IMR-90 (cell line): ENCODE measurements around the gene RASSF3. TPM values are rescaled to one million over a fixed set of nuclear protein-coding genes. Genes with fewer than 3 reads are reported as not detected.

Experiments
- ATAC-seq: fragments of 200-7000 bp; cut with Tn5 transposase; 2 replicates; pipeline ENCODE4 v1.9.1; 2020; ENCODE audit warnings: low read depth, mild to moderate bottlenecking, moderate library complexity
- BruUV-seq: library from RNA; stranded (reverse); fragments of 400-500 nt; replicated peaks from 2 replicates; lab custom pipeline; 2021; lab: Mats Ljungman, UMichigan
- CTCF ChIA-PET: fragments of 300-600 bp; formaldehyde crosslinking; extraction: SDS; loops from one replicate; lab custom pipeline; 2021; ENCODE audit warnings: antibody characterized with exemption; lab: Yijun Ruan, JAX
- POLR2A ChIA-PET: fragments of 300-600 bp; sonication (Branson Sonifier 250); formaldehyde crosslinking; loops from one replicate; lab custom pipeline; 2022; ENCODE audit warnings: antibody characterized with exemption; ENCODE audit not compliant: unreplicated experiment; lab: Charles Lee
- DNase-seq: peaks from one replicate; pipeline ENCODE4 v3.0.0; 2013
- H2AFZ ChIP-seq: replicated peaks from 2 replicates; pipeline ENCODE3; 2013; ENCODE audit warnings: low read length, mild to moderate bottlenecking; ENCODE audit not compliant: poor library complexity
- H2AK5ac ChIP-seq: 2 replicates; pipeline ENCODE4 v1.6.1; 2013; ENCODE audit warnings: low read depth, low read length, inconsistent platforms
- H2AK9ac ChIP-seq: replicated peaks from 2 replicates; pipeline ENCODE3; 2013; ENCODE audit warnings: mild to moderate bottlenecking, low read depth, low read length, moderate library complexity; ENCODE audit not compliant: poor library complexity
- H2BK120ac ChIP-seq: 2 replicates; pipeline ENCODE4 v1.6.1; 2013; ENCODE audit warnings: low read depth, low read length, inconsistent platforms
- H2BK15ac ChIP-seq: 3 replicates; pipeline ENCODE4 v1.6.1; 2013; ENCODE audit warnings: low read depth, low read length, inconsistent platforms
- H2BK20ac ChIP-seq: 2 replicates; pipeline ENCODE4 v1.6.1; 2013; ENCODE audit warnings: low read depth, mild to moderate bottlenecking, inconsistent platforms, low read length, moderate library complexity
- H2BK5ac ChIP-seq: 2 replicates; pipeline ENCODE4 v1.6.1; 2013; ENCODE audit warnings: mild to moderate bottlenecking, low read depth, low read length, inconsistent platforms; ENCODE audit not compliant: poor library complexity, severe bottlenecking
- H3K14ac ChIP-seq: replicated peaks from 2 replicates; pipeline ENCODE4 v1.6.1; 2013; ENCODE audit warnings: low read depth, low read length, inconsistent platforms
- H3K18ac ChIP-seq: 2 replicates; pipeline ENCODE4 v1.6.1; 2013; ENCODE audit warnings: low read depth, low read length, control low read depth
- H3K23ac ChIP-seq: 2 replicates; pipeline ENCODE4 v1.6.1; 2013; ENCODE audit warnings: low read depth, low read length, inconsistent platforms
- H3K27ac ChIP-seq: 2 replicates; pipeline ENCODE4 v1.5.1; 2013; ENCODE audit warnings: mild to moderate bottlenecking, control low read depth, low read length; ENCODE audit not compliant: insufficient read depth
- H3K27me3 ChIP-seq: 2 replicates; pipeline ENCODE4 v1.6.1; 2013; ENCODE audit warnings: low read length; ENCODE audit not compliant: control insufficient read depth, insufficient read depth
- H3K36me3 ChIP-seq: 2 replicates; pipeline ENCODE4 v1.6.1; 2013; ENCODE audit warnings: low read length, mixed read lengths; ENCODE audit not compliant: control insufficient read depth, insufficient read depth
- H3K4ac ChIP-seq: 2 replicates; pipeline ENCODE4 v1.6.1; 2013; ENCODE audit warnings: low read depth, low read length, inconsistent platforms
- H3K4me1 ChIP-seq: 2 replicates; pipeline ENCODE4 v1.6.1; 2013; ENCODE audit warnings: low read length, mixed read lengths; ENCODE audit not compliant: control insufficient read depth, insufficient read depth
- H3K4me2 ChIP-seq: 2 replicates; pipeline ENCODE4 v1.6.1; 2013; ENCODE audit warnings: low read depth, mild to moderate bottlenecking, control low read depth, low read length, moderate library complexity
- H3K4me3 ChIP-seq: 2 replicates; pipeline ENCODE4 v1.5.1; 2013; ENCODE audit warnings: low read depth, mild to moderate bottlenecking, control low read depth, low read length, moderate library complexity; ENCODE audit not compliant: insufficient read depth
- H3K56ac ChIP-seq: 2 replicates; pipeline ENCODE4 v1.6.1; 2013; ENCODE audit warnings: low read length, inconsistent platforms; ENCODE audit not compliant: insufficient read depth; ENCODE audit errors: extremely low read depth
- H3K79me1 ChIP-seq, 2 experiments: 2 replicates each; pipeline ENCODE4 v1.6.1; 2013; ENCODE audit warnings: low read length in 2 of 2, inconsistent platforms in 1 of 2, low read depth in 1 of 2
- H3K9ac ChIP-seq: 2 replicates; pipeline ENCODE4 v1.6.1; 2013; ENCODE audit warnings: low read depth, low read length, control low read depth
- H3K9me1 ChIP-seq: 2 replicates; pipeline ENCODE4 v1.6.1; 2013; ENCODE audit warnings: low read length, inconsistent platforms; ENCODE audit not compliant: insufficient read depth
- H3K9me3 ChIP-seq: 2 replicates; pipeline ENCODE4 v1.6.1; 2013; ENCODE audit warnings: low read length; ENCODE audit not compliant: control insufficient read depth, insufficient read depth
- H4K20me1 ChIP-seq: 2 replicates; pipeline ENCODE4 v1.6.1; 2013; ENCODE audit warnings: low read length, inconsistent platforms; ENCODE audit not compliant: insufficient read depth
- H4K5ac ChIP-seq: 2 replicates; pipeline ENCODE4 v1.6.1; 2013; ENCODE audit warnings: mild to moderate bottlenecking, low read depth, low read length, control low read depth
- H4K8ac ChIP-seq, 2 experiments: 2 replicates each; pipeline ENCODE4 v1.6.1; 2013; ENCODE audit warnings: low read depth in 2 of 2, low read length in 2 of 2, control low read depth in 1 of 2, inconsistent platforms in 1 of 2
- H4K91ac ChIP-seq: 2 replicates; pipeline ENCODE4 v1.6.1; 2013; ENCODE audit warnings: low read depth, low read length, inconsistent platforms; ENCODE audit not compliant: insufficient read depth
- BHLHE40 ChIP-seq: fragments of 150-350 bp; IDR thresholded peaks from 2 replicates; pipeline ENCODE4 v1.6.1; 2016; ENCODE audit warnings: mild to moderate bottlenecking, low read depth, low read length
- CEBPB ChIP-seq: IDR thresholded peaks from 2 replicates; pipeline ENCODE4 v1.6.1; 2012; ENCODE audit warnings: low read depth, low read length, improper control_type of control experiment
- CHD1 ChIP-seq: IDR thresholded peaks from 2 replicates; pipeline ENCODE4 v1.6.1; 2012; ENCODE audit warnings: low read depth, low read length, improper control_type of control experiment
- ELK1 ChIP-seq: fragments of 150-350 bp; IDR thresholded peaks from 2 replicates; pipeline ENCODE4 v1.6.1; 2016; ENCODE audit warnings: low read depth, mild to moderate bottlenecking, low read length, moderate library complexity, borderline replicate concordance
- POLR2A ChIP-seq: IDR thresholded peaks from 2 replicates; pipeline ENCODE4 v1.6.1; 2012; ENCODE audit warnings: mild to moderate bottlenecking, low read depth, low read length
- RAD21 ChIP-seq: IDR thresholded peaks from 2 replicates; pipeline ENCODE4 v1.6.1; 2012; ENCODE audit warnings: low read length, improper control_type of control experiment
- WGBS, 2 experiments: methylation state at CpG; one replicate each; pipeline versions ENCODE4 v1.1.5 to v1.1.7; 2013; ENCODE audit warnings: missing lambda C conversion rate in 2 of 2; ENCODE audit not compliant: insufficient read length in 1 of 2; ENCODE audit errors: extremely low coverage in 2 of 2; 5-methylcytosine and 5-hydroxymethylcytosine counted together
- dilution Hi-C: fragments of 300-500 bp; cut with HindIII; formaldehyde crosslinking; loops from one replicate; pipeline ENCODE4 v1.14.3; 2018; ENCODE audit warnings: low sequenced_read_pairs; ENCODE audit not compliant: unreplicated experiment
- in situ Hi-C: fragments of 300-500 bp; cut with MboI; formaldehyde crosslinking; loops from 3 replicates; pipeline ENCODE4 v1.14.3; 2019; ENCODE audit warnings: low sequenced_read_pairs, inconsistent platforms, mixed read lengths
- intact Hi-C: fragments of 100-400 bp; cut with micrococcal nuclease; formaldehyde crosslinking; loops from 2 replicates; pipeline ENCODE4 v1.10.0; 2022
- polyA plus RNA-seq, 3 experiments: library from polyadenylated mRNA; depleted of rRNA; stranded (reverse); fragments of >200 nt; gene quantifications; 2 replicates each; pipeline ENCODE4 v1.2.3, GENCODE V29; 2012; ENCODE audit warnings: low replicate concordance in 1 of 3
- total RNA-seq: library from RNA; depleted of rRNA; stranded (reverse); fragments of >200 nt; gene quantifications from 2 replicates; pipeline ENCODE4 v1.2.3, GENCODE V29; 2012
- TF ChIP-seq, protein P1 (sequence below): fragments of 150-350 bp; IDR thresholded peaks from 2 replicates; pipeline ENCODE4 v1.6.1; 2017; ENCODE audit warnings: mild to moderate bottlenecking, antibody characterized with exemption, low read length, low read depth
- TF ChIP-seq, protein P2 (sequence below): conservative IDR thresholded peaks from 2 replicates; pipeline ENCODE4 v1.5.1; 2012; ENCODE audit warnings: mild to moderate bottlenecking, low read depth, low read length, improper control_type of control experiment

RASSF3 gene
- total and polyA plus RNA-seq, 2 of the 4 experiments (the other 2 are of a cell fraction) = 18.7 to 39.3 TPM

DNA sequence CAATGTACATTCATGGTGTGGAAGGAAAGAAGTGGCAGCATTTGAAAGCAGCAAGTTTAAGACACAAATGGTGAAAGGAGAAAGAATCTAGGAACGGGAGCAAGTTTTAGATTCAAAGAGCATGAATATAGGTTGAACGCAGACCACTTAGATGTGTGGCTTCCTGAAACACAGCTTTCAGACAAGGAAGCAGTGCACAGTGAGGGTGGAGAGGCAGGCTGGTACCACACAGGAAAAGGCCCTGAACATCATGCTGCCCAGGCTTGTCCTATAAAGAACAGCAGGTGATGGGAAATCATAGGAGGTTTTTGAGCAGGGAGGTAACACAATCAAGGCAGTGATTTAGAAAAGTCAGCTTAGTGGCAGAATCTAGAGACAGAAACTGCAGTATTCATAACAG, 113.3 kb downstream of the RASSF3 start:
- CTCF ChIA-PET = no interaction called here
- Histone ChIP-seq H2BK20ac (no peak overlapping the region), H2BK15ac (no peak overlapping the region), H2AK5ac (no peak overlapping the region), H3K36me3 (peaks cover 25% of the 10 kb centered on the region), H3K56ac (no peak overlapping the region), H2AK9ac (no peak overlapping the region), H4K91ac (no peak overlapping the region), H4K8ac (no peak overlapping the region), H3K4me1 (no peaks in the 10 kb centered on the region), H3K79me1 (no peaks in the 10 kb centered on the region), H3K4me3 (no peak overlapping the region), H3K27ac (no peak overlapping the region), H3K9me1 (peaks cover 3% of the 10 kb centered on the region; the same call in 1 of the 2 replicates), H4K5ac (no peak overlapping the region), H3K9ac (no peak overlapping the region), H3K4me2 (no peak overlapping the region), H3K9me3 (no peaks in the 10 kb centered on the region), H3K18ac (no peak overlapping the region), H4K20me1 (no peaks in the 10 kb centered on the region), H3K14ac (no peak overlapping the region), H3K4ac (no peak overlapping the region), H3K27me3 (no peaks in the 10 kb centered on the region), H2AFZ (no peak overlapping the region), H3K23ac (no peak overlapping the region), H2BK5ac (no peak overlapping the region), H2BK120ac (no peak overlapping the region)
- DNase-seq (no peak), ATAC-seq (no peak)
- POLR2A ChIA-PET = no interaction called here
- in situ Hi-C loops = no loop called here
- dilution Hi-C loops = no loop called here
- BruUV-seq = no TSS peak
- TF ChIP-seq POLR2A (no peak), BHLHE40 (no peak), CEBPB (no peak), RAD21 (no peak), CHD1 (no peak), ELK1 (no peak)
- TF ChIP-seq, protein P1, sequence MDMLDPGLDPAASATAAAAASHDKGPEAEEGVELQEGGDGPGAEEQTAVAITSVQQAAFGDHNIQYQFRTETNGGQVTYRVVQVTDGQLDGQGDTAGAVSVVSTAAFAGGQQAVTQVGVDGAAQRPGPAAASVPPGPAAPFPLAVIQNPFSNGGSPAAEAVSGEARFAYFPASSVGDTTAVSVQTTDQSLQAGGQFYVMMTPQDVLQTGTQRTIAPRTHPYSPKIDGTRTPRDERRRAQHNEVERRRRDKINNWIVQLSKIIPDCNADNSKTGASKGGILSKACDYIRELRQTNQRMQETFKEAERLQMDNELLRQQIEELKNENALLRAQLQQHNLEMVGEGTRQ = no peak
- TF ChIP-seq, protein P2, sequence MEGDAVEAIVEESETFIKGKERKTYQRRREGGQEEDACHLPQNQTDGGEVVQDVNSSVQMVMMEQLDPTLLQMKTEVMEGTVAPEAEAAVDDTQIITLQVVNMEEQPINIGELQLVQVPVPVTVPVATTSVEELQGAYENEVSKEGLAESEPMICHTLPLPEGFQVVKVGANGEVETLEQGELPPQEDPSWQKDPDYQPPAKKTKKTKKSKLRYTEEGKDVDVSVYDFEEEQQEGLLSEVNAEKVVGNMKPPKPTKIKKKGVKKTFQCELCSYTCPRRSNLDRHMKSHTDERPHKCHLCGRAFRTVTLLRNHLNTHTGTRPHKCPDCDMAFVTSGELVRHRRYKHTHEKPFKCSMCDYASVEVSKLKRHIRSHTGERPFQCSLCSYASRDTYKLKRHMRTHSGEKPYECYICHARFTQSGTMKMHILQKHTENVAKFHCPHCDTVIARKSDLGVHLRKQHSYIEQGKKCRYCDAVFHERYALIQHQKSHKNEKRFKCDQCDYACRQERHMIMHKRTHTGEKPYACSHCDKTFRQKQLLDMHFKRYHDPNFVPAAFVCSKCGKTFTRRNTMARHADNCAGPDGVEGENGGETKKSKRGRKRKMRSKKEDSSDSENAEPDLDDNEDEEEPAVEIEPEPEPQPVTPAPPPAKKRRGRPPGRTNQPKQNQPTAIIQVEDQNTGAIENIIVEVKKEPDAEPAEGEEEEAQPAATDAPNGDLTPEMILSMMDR = no peak
- intact Hi-C loops = no loop called here
- 86% methylated on average over 2 of the region's 2 CpGs; no CpG with 5 or more reads in 1 of the 2 experiments for WGBS, 2 experiments
